Esophagus squamous epithelium (tissue), 5 donors: ENCODE measurements around the gene CD19. TPM values are rescaled to one million over a fixed set of nuclear protein-coding genes. Genes with fewer than 3 reads are reported as not detected.
"Not testable (repeated sequence)": the region's sequence is repeated elsewhere in the genome, so short reads cannot be mapped to it uniquely, and the experiment has no call there.

Experiments
- DNase-seq: peaks from one replicate; lab custom pipeline; 2025; lab: John Stamatoyannopoulos, UW
- H3K27ac ChIP-seq, 4 donors: fragments of 200-600 bp; sonication (generic); one replicate each; pipeline ENCODE4 v1.5.1; 2016 to 2019; ENCODE audit warnings: mild to moderate bottlenecking in 1 of 4
- H3K27me3 ChIP-seq, 4 donors: fragments of 200-600 bp; sonication (generic); 1 replicate in 3 of 4; 2 replicates in 1 of 4; pipeline versions ENCODE4 v1.5.1 to v1.6.0; 2017 to 2021; ENCODE audit warnings: antibody characterized with exemption in 1 of 4
- H3K36me3 ChIP-seq, 3 donors: fragments of 200-600 bp; sonication (generic); one replicate each; pipeline ENCODE4 v1.5.1; 2016 to 2019
- H3K4me1 ChIP-seq, 3 donors: fragments of 200-600 bp; sonication (generic); one replicate each; pipeline ENCODE4 v1.5.1; 2017 to 2019
- H3K4me3 ChIP-seq, 4 donors: fragments of 200-600 bp; sonication (generic); 1 replicate in 3 of 4; 2 replicates in 1 of 4; pipeline ENCODE4 v1.5.1; 2016 to 2019; ENCODE audit warnings: mild to moderate bottlenecking in 2 of 4, moderate library complexity in 1 of 4
- H3K9me3 ChIP-seq, 3 donors: fragments of 200-600 bp; sonication (generic); one replicate each; pipeline ENCODE4 v1.5.1; 2016 to 2019
- POLR2A ChIP-seq, 4 donors: fragments of 450-650 bp; IDR thresholded peaks; one replicate each; pipeline ENCODE4 v1.6.1; 2017; ENCODE audit warnings: antibody characterized with exemption in 4 of 4, mild to moderate bottlenecking in 4 of 4, moderate library complexity in 3 of 4
- WGBS, 2 donors: methylation state at CpG; one replicate each; pipeline ENCODE4 v1.1.5; 2018; 5-methylcytosine and 5-hydroxymethylcytosine counted together
- intact Hi-C: fragments of 100-400 bp; cut with DNase I; formaldehyde crosslinking; loops from one replicate; pipeline ENCODE4 v1.15.0; 2022
- total RNA-seq, 4 donors: library from RNA; depleted of rRNA; stranded (reverse); fragments of >200 nt; gene quantifications; one replicate each; pipeline ENCODE4 v1.1.0, GENCODE V29; 2016
- TF ChIP-seq, protein P1 (sequence below), 6 experiments: fragments of 450-650 bp in 4 of 6; fragments of 200-600 bp in 2 of 6; sonication (generic) in 2 of 6; IDR thresholded peaks; one replicate each; pipeline ENCODE4 v1.5.1; 2016 to 2019; ENCODE audit warnings: antibody characterized with exemption in 6 of 6, mild to moderate bottlenecking in 4 of 6, moderate library complexity in 4 of 6
- donor health status: DM: yes; HTN: yes; CAD: no.

Gene CD19
- total RNA-seq, 4 donors from 2014 or later = 0.19 to 0.42 TPM; not detected in 2

DNA sequence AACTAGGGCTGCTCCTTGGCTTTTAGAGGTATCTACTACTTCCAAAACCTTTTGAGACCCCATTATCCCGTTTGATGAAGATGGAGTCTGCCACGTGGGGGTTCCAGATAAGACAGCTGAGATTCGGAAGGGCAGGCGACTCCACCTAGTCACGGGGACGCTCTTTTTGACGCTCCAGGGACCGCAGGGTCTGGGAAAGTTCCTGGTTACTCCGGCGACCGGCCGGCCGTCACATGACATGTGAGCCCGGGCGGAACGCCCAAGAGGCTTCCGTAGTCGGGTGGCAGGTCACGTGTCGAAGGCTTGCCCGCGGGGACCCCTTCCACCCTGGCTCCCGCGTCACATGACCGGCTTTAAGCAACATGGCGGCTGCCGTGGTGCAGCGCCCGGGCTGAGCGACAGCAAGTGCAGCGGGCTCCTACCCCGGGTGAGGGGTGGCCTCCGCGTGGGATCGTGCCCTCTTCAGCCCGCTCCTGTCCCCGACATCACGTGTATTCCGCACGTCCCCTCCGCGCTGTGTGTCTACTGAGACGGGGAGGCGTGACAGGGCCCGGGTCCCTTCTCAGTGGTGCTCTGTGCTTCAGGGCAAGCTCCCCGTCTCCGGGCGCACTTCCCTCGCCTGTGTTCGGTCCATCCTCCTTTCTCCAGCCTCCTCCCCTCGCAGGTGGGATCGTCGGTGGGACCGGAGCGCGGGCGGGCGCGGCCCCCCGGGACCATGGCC is 42.8 kb downstream of the CD19 start, which contains the start of gene SPNS1:
Gene SPNS1 (plus strand): TSS at position 342 of the 721 bp plus-strand sequence. CDS start 374 bp downstream, at position 716.
- intact Hi-C loops = no loop called here
- WGBS, 2 donors = 0% methylated on average over 12 to 16 of the region's 60 CpGs

DNA sequence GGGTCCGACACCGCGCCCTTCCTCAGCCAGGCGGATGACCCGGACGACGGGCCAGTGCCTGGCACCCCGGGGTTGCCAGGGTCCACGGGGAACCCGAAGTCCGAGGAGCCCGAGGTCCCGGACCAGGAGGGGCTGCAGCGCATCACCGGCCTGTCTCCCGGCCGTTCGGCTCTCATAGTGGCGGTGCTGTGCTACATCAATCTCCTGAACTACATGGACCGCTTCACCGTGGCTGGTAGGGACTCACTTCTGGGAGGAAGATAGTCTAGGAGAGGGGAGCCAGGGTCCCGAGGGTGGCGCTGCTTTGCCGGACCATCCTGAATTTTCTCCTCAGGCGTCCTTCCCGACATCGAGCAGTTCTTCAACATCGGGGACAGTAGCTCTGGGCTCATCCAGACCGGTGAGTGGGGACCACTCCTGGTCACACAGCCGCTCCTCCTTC is 43.4 kb downstream of the CD19 start:
- peak overlapping the region; percentile 58 to 82 (median 75) for H3K27ac ChIP-seq
- 0 to 3% methylated on average over 2 to 7 of the region's 30 CpGs for WGBS, 2 donors
- H3K4me1 ChIP-seq = peaks cover 8 to 32% (median 13%) of the 10 kb centered on the region in 3 donors
- TF ChIP-seq, protein P1, sequence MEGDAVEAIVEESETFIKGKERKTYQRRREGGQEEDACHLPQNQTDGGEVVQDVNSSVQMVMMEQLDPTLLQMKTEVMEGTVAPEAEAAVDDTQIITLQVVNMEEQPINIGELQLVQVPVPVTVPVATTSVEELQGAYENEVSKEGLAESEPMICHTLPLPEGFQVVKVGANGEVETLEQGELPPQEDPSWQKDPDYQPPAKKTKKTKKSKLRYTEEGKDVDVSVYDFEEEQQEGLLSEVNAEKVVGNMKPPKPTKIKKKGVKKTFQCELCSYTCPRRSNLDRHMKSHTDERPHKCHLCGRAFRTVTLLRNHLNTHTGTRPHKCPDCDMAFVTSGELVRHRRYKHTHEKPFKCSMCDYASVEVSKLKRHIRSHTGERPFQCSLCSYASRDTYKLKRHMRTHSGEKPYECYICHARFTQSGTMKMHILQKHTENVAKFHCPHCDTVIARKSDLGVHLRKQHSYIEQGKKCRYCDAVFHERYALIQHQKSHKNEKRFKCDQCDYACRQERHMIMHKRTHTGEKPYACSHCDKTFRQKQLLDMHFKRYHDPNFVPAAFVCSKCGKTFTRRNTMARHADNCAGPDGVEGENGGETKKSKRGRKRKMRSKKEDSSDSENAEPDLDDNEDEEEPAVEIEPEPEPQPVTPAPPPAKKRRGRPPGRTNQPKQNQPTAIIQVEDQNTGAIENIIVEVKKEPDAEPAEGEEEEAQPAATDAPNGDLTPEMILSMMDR (IDR thresholded peaks at IDR 0.05) = no peak
- TF ChIP-seq POLR2A (IDR thresholded peaks at IDR 0.05) = no peak
- H3K4me3 ChIP-seq = peak overlapping the region; percentile 75 to 85 (median 80)
- DNase-seq = no peak
- intact Hi-C loops = no loop called here
- no peaks in the 10 kb centered on the region for H3K9me3 ChIP-seq
- peaks cover 3 to 26% (median 16%) of the 10 kb centered on the region in 3 donors for H3K36me3 ChIP-seq
- H3K27me3 ChIP-seq = no peaks in the 10 kb centered on the region

More for the DNA sequence above, 42.8 kb downstream of the CD19 start, which contains the start of gene SPNS1:
- peak; percentile 89 for DNase-seq
- peak in 3 of 4 donors; percentile 14 to 48 (median 39) for TF ChIP-seq POLR2A (IDR thresholded peaks at IDR 0.05)
- TF ChIP-seq, protein P1 (IDR thresholded peaks at IDR 0.05) = peak in 1 of 6 experiments; percentile 46
- peak within 1 kb of the TSS; percentile 58 to 82 (median 75) for H3K27ac ChIP-seq
- no peaks in the 10 kb centered on the region for H3K9me3 ChIP-seq
- H3K36me3 ChIP-seq = peaks cover 3 to 20% (median 16%) of the 10 kb centered on the region in 3 donors
- H3K4me1 ChIP-seq = peaks cover 8 to 32% (median 13%) of the 10 kb centered on the region in 3 donors
- H3K27me3 ChIP-seq = no peaks in the 10 kb centered on the region
- H3K4me3 ChIP-seq = peak within 1 kb of the TSS; percentile 75 to 85 (median 80)

DNA sequence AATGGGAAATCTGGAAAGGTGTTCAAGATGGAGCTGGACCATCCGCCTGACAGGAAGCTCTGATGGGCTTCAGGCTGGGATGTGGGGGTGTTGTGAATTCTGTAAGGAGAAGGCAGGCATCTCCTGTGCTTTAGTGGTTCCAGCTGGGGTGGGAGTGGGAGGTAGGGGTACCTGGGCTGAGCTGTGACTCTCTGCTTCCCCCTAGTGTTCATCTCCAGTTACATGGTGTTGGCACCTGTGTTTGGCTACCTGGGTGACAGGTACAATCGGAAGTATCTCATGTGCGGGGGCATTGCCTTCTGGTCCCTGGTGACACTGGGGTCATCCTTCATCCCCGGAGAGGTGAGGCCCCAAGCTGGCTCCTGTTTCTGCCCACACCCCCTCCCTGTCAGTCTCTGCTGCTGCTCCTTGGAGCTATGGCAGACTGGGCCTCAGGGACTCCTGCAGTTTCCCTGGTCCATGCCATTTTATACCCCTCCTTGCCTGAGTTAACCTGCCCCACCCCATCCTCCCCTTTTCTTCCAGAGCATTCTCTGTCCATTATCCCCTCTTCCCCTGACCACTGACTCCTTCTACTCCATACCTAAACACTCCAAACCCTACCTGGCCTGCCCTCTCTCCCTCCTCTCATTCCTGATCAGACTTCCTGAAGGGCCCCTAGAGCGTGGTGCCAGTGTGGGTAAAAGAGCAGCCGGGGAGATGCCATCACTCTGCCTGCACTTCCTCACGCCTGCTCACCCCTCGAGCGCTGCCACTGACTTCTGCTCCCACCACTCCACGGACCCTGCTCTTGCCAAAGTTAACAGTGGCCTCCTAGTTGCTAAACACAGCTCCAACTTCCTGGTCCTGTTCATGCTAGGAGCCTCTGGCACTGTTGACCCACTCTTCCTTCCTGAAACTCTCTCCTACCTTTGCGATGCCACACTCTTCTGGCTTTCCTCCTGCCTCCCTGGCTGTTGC is 46.2 kb downstream of the CD19 start:
- no peak for DNase-seq
- TF ChIP-seq, protein P1 (IDR thresholded peaks at IDR 0.05) = peak in 4 of 6 experiments; percentile 20 to 46 (median 28)
- no peak for TF ChIP-seq POLR2A (IDR thresholded peaks at IDR 0.05)
- peaks cover 9 to 54% (median 40%) of the 10 kb centered on the region in 3 donors for H3K36me3 ChIP-seq

DNA sequence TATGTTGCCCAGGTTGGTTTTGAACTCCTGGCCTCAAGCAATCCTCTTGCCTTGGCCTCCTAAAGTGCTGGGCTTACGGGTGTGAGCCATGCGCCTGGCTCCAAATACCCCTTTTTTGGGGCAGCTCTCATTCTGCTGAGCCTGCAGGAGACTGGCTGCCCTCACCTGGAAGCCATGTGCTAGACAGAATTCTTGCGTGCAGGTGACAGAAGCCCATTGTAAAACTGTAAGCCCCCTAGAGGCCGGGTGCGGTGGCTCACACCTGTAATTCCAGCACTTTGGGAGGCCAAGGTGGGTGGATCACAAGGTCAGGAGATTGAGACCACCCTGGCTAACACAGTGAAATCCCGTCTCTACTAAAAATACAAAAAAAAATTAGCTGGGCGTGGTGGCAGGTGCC is 48.6 kb downstream of the CD19 start:
- intact Hi-C loops, H3K27me3 ChIP-seq, DNase-seq, H3K27ac ChIP-seq, H3K9me3 ChIP-seq, H3K4me3 ChIP-seq: not testable (repeated sequence)
- H3K4me1 ChIP-seq = peaks cover 4 to 20% (median 10%) of the 10 kb centered on the region in 3 donors
- peaks cover 9 to 78% (median 52%) of the 10 kb centered on the region in 3 donors for H3K36me3 ChIP-seq
- WGBS, 2 donors = 86 to 98% methylated on average over 6 to 7 of the region's 7 CpGs

More for the DNA sequence above, 46.2 kb downstream of the CD19 start:
- H3K9me3 ChIP-seq = peaks cover 0 to 5% (median 0%) of the 10 kb centered on the region in 3 donors
- whole genome bisulfite sequencing, 2 donors = 70 to 76% methylated on average over 10 to 11 of the region's 11 CpGs
- H3K27me3 ChIP-seq = no peaks in the 10 kb centered on the region
- intact Hi-C loops = no loop called here
- H3K27ac ChIP-seq = no peak overlapping the region
- no peak overlapping the region for H3K4me3 ChIP-seq
- H3K4me1 ChIP-seq = peaks cover 8 to 32% (median 13%) of the 10 kb centered on the region in 3 donors

DNA sequence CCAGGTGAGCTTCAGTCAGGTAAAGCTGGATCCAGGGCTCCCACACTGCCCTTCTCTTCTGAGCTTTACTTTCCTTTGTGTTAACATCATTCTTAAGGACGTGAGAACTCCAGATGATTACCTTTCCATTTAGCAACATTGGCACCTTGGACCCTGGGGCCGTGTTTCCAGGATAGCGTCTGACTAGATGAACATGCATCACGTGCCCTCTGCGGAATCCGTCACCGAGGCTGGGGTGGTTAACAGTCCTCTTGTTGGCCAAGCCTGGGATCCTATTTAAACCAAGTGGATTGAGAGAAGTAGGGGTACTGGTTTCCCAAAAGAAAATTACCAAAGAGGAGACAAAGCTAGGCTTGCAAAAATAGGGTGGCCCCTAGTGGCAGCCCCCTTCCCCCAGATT is 49.2 kb downstream of the CD19 start:
- no peak overlapping the region for H3K4me3 ChIP-seq
- no peak overlapping the region for H3K27ac ChIP-seq
- peaks cover 9 to 84% (median 52%) of the 10 kb centered on the region in 3 donors for H3K36me3 ChIP-seq
- peaks cover 0 to 14% (median 4%) of the 10 kb centered on the region in 3 donors for H3K4me1 ChIP-seq
- no peak for DNase-seq
- peaks cover 0 to 5% (median 0%) of the 10 kb centered on the region in 3 donors for H3K9me3 ChIP-seq
- 90 to 92% methylated on average over 6 to 7 of the region's 7 CpGs for WGBS, 2 donors
- H3K27me3 ChIP-seq = no peaks in the 10 kb centered on the region
- no peak for TF ChIP-seq POLR2A (IDR thresholded peaks at IDR 0.05)
- TF ChIP-seq, protein P1 (IDR thresholded peaks at IDR 0.05) = no peak
- intact Hi-C loops = no loop called here
